Measurements from ENCODE around the gene GSDME. TPM values are rescaled to one million over a fixed set of nuclear protein-coding genes. Genes with fewer than 3 reads are reported as not detected.

GSDME gene
- total RNA-seq, 1 experiment from 2014 or later = 46.1 TPM

DNA sequence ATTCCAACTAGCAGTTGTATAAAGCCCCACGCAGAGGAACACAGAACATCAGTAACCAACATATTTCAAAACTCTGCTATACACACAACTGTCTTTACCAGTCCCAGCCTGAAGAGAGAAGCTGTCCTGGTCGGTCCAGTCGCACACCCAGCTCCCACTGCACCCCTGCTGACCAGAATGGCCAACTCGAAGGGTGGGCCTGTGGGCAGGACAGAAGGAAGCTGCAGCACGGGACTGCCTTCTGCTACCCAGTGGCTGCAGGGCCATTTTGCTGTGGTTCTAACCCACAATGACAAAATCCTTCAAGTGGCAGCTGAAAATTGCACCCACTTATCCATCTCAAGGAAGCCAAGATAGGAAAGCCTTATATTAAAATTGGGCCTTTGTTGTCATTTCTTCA, 48.2 kb downstream of the GSDME start:
- intact Hi-C loops (cut with micrococcal nuclease) = no loop called here
- H3K27me3 Mint-ChIP-seq (ENCODE audit: insufficient read depth, unreplicated experiment) = no peaks in the 10 kb centered on the region
- POLR2A ChIA-PET = interaction anchor here (0.9 kb wide), 1 partner anchor 13 kb away, joined by 3 read pairs; no protein-coding TSS in a partner anchor

GRCh38 chr7:24707988-24708615, 49.2 kb downstream of the GSDME start:
- Mint-ChIP-seq H3K4me1 (ENCODE audit: insufficient read depth, unreplicated experiment) (peaks cover 8% of the 10 kb centered on the region), H3K4me3 (ENCODE audit: unreplicated experiment) (no peak overlapping the region), H3K27ac (ENCODE audit: low read depth, unreplicated experiment) (no peak overlapping the region), H3K36me3 (ENCODE audit: insufficient read depth, unreplicated experiment) (peaks cover 55% of the 10 kb centered on the region), H3K9me3 (ENCODE audit: unreplicated experiment) (no peaks in the 10 kb centered on the region), H3K27me3 (ENCODE audit: insufficient read depth, unreplicated experiment) (no peaks in the 10 kb centered on the region)
- BruUV-seq (replicated peaks) = no TSS peak
- ChIA-PET CTCF (interaction anchor here (0.6 to 1.0 kb wide), 2 partner anchors 14 to 88 kb away, joined by 3 to 6 read pairs; no protein-coding TSS in a partner anchor), POLR2A (interaction anchor here (0.6 to 1.3 kb wide), 3 partner anchors 17 to 52 kb away, joined by 3 to 4 read pairs (median 3); no protein-coding TSS in a partner anchor)
- no peak for TF ChIP-seq CTCF (IDR thresholded peaks at IDR 0.05; ENCODE audit: unreplicated experiment)
- intact Hi-C loops (cut with micrococcal nuclease) = no loop called here
- DNase-seq (ENCODE audit: unreplicated experiment) = no peak

More for the DNA sequence above, 48.2 kb downstream of the GSDME start:
- H3K9me3 Mint-ChIP-seq (ENCODE audit: unreplicated experiment) = no peaks in the 10 kb centered on the region
- H3K4me1 Mint-ChIP-seq (ENCODE audit: insufficient read depth, unreplicated experiment) = no peaks in the 10 kb centered on the region
- DNase-seq (ENCODE audit: unreplicated experiment) = no peak
- CTCF ChIA-PET = interaction anchor here (1.0 kb wide), 1 partner anchor 13 kb away, joined by 3 read pairs; no protein-coding TSS in a partner anchor
- no peak for TF ChIP-seq CTCF (IDR thresholded peaks at IDR 0.05; ENCODE audit: unreplicated experiment)
- BruUV-seq (replicated peaks) = no TSS peak
- no peak overlapping the region for H3K4me3 Mint-ChIP-seq (ENCODE audit: unreplicated experiment)
- peaks cover 46% of the 10 kb centered on the region for H3K36me3 Mint-ChIP-seq (ENCODE audit: insufficient read depth, unreplicated experiment)
- H3K27ac Mint-ChIP-seq (ENCODE audit: low read depth, unreplicated experiment) = no peak overlapping the region

DNA sequence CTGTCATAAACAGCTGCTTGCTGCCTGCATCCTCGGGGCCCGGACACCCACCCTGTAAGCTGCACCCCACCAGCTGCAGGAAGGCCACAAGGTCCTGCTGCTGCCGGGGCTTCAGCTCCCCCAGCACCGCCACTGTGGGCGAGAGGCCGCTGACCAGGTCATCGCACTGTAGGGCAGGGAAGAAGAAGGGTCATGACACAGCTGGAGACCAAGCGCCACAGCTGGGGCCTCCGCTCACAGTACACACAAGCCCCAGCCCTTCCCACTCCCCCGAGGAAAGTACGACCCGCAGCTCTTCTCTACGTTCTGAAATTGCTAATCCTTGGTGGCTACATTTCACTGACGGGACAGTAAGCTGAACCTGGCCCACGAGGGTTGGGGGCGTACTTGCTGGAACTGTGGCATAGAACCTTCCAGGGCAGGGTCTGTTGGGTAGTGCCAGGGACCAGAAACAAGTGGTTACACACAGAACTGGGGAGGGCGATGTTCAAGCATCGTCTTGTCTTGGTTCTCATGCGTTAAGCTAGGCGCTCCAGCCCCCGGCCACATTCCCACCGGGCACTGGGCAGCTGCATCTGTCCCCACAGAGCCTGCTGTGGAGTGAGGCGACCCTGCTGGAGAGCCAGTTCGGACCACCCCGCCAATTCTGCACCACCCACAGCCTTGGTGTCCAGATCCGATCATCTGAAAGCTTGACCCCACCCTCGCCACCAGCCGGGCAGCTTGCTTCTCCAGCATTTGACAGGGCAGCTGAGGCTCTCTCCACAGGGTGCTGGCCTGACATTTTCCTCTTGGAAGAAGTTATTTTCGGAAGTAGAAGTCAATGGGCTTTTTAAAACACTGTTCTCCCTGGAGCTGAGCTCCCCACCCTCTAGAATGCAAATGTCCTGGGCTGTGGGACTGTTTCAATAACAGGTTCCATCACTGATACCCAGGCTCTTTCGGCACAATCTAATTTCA, 50.8 kb downstream of the GSDME start:
- H3K36me3 Mint-ChIP-seq (ENCODE audit: insufficient read depth, unreplicated experiment) = peaks cover 53% of the 10 kb centered on the region
- TF ChIP-seq CTCF (IDR thresholded peaks at IDR 0.05; ENCODE audit: unreplicated experiment) = no peak
- no peaks in the 10 kb centered on the region for H3K9me3 Mint-ChIP-seq (ENCODE audit: unreplicated experiment)
- no peaks in the 10 kb centered on the region for H3K27me3 Mint-ChIP-seq (ENCODE audit: insufficient read depth, unreplicated experiment)
- intact Hi-C loops (cut with micrococcal nuclease) = no loop called here
- POLR2A ChIA-PET = interaction anchor here (1.1 to 1.3 kb wide), 2 partner anchors 15 to 54 kb away, joined by 3 to 4 read pairs; no protein-coding TSS in a partner anchor
- peaks cover 23% of the 10 kb centered on the region for H3K4me1 Mint-ChIP-seq (ENCODE audit: insufficient read depth, unreplicated experiment)
- no peak for DNase-seq (ENCODE audit: unreplicated experiment)
- CTCF ChIA-PET = interaction anchor here (0.6 to 1.1 kb wide), 3 partner anchors 41 to 392 kb away, joined by 3 to 4 read pairs (median 3); no protein-coding TSS in a partner anchor
- H3K4me3 Mint-ChIP-seq (ENCODE audit: unreplicated experiment) = no peak overlapping the region
- H3K27ac Mint-ChIP-seq (ENCODE audit: low read depth, unreplicated experiment) = no peak overlapping the region
- BruUV-seq (replicated peaks) = no TSS peak

DNA sequence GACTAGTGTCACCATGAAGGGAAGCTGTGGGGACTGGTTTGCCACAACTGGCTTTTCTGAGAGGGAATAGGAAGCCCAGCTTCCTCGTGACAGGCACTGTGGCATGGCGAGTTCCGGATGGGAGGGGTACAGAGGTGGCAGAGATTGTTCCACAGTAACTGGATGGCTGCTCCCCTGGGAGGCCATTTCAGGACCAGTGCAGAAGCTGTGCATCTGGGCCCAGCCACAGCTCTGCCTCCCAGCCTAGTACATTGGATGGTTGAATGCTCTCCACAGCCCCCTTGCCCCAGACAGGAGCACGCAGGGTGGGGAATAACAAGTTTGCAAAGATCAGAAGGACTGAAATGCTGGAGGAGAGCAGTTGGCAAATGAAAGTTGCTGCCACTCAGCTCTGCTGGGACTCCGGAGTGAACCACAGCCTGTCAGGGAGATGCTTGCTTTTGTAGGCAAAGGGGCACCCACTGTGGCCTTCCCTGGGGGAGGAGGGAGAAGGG, 51.8 kb downstream of the GSDME start:
- BruUV-seq (replicated peaks) = no TSS peak
- Mint-ChIP-seq H3K4me3 (ENCODE audit: unreplicated experiment) (no peak overlapping the region), H3K36me3 (ENCODE audit: insufficient read depth, unreplicated experiment) (peaks cover 59% of the 10 kb centered on the region), H3K4me1 (ENCODE audit: insufficient read depth, unreplicated experiment) (peaks cover 30% of the 10 kb centered on the region), H3K27me3 (ENCODE audit: insufficient read depth, unreplicated experiment) (no peaks in the 10 kb centered on the region), H3K9me3 (ENCODE audit: unreplicated experiment) (no peaks in the 10 kb centered on the region), H3K27ac (ENCODE audit: low read depth, unreplicated experiment) (no peak overlapping the region)
- CTCF ChIA-PET = no interaction called here
- POLR2A ChIA-PET = interaction anchor here (0.6 to 1.1 kb wide), 2 partner anchors 16 to 102 kb away, joined by 3 read pairs; no protein-coding TSS in a partner anchor
- TF ChIP-seq CTCF (IDR thresholded peaks at IDR 0.05; ENCODE audit: unreplicated experiment) = no peak
- no peak for DNase-seq (ENCODE audit: unreplicated experiment)
- intact Hi-C loops (cut with micrococcal nuclease) = no loop called here

Measured in MCF 10A (cell line).